GM18873 (cell line): ENCODE results near the gene CSTPP1.

Experiments
- ATAC-seq: cut with Tn5 transposase; IDR thresholded peaks from one replicate; pipeline ENCODE4 v1.9.1; 2021; ENCODE audit warnings: mild to moderate bottlenecking, moderate library complexity, moderate number of reproducible peaks; ENCODE audit not compliant: unreplicated experiment, low FRiP score

The CSTPP1 gene, protein sequence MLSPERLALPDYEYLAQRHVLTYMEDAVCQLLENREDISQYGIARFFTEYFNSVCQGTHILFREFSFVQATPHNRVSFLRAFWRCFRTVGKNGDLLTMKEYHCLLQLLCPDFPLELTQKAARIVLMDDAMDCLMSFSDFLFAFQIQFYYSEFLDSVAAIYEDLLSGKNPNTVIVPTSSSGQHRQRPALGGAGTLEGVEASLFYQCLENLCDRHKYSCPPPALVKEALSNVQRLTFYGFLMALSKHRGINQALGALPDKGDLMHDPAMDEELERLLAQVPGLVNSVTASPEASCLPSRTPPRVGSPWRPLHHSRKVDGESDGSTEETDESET

GRCh38 chr11:46936138-46937110 lies at the start of gene CSTPP1:
Gene CSTPP1, plus strand, starts transcription at chr11:46936761. Its CDS starts 45 bp downstream, at chr11:46936806.
- ATAC-seq, result peak; percentile 85

- ATAC-seq, result no peak
Measured at GRCh38 chr11:46888636-46889035, 47.9 kb upstream of the CSTPP1 start.

- ATAC-seq, result no peak
Measured at GRCh38 chr11:46889251-46889650, 47.3 kb upstream of the CSTPP1 start.

DNA sequence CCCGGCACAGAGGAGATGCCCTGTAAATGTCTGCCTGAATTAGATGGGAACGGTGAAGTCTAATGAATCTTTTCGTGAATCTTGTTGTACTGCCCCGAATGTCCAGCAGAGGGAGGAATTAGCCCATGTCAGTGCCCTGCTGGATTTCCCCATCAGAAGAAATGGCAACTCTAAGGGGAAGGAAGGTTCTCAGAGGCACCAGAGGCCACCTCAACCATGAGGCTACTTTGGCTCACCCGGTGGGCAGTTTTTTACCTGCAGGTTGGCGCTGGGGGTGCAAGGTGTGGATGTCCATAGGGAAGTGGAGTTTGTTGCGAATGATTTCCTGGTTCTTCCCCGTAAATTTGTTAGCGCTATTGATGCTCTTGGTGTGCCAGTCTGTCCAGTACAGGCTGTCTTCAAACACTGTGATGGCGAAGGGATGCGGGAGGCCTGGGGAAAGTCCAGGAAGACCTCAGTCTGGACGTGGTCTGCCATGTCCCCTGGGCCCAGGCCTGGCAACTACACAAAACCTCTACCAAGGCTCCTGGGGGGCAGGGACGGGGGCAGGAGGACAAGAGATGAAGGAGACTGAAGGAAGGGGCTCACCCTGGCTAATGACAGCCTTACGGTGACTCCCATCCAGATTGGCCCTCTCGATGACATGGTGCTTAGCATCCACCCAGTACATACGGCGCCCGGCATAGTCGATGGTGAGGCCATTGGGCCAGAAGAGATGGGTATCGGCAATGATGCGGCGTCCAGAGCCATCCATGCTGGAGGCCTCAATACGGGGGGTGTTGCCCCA lies 46.7 kb upstream of the CSTPP1 start:
- ATAC-seq, result no peak

GRCh38 chr11:46890665-46891064 lies 45.9 kb upstream of the CSTPP1 start:
- no peak for ATAC-seq

GRCh38 chr11:46892109-46892508 lies 44.5 kb upstream of the CSTPP1 start:
- no peak for ATAC-seq

GRCh38 chr11:46892838-46893237 lies 43.7 kb upstream of the CSTPP1 start:
- ATAC-seq, result no peak

DNA sequence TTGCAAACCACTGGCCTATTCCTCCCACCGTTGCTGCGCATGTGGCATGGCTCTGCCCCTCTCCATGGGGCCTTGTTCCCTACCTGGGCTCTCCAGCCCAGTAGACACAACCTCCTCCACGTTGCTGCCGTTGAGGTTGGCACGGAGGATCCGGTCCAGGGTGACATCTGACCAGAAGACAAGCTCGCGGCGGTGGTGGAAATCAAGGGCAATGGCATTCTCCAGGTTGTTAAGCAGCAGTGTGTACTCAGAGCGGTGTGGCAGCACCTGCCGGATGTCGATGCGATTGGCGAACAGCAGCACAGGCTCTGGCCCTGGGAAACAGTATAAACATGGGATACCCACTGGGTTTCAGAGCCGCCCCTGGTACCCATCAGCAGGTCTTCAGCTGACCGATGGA lies 42.1 kb upstream of the CSTPP1 start:
- no peak for ATAC-seq

- ATAC-seq, result no peak
Measured at GRCh38 chr11:46894961-46895360, 41.6 kb upstream of the CSTPP1 start.

GRCh38 chr11:46895821-46896220 lies 40.7 kb upstream of the CSTPP1 start:
- ATAC-seq, result no peak

DNA sequence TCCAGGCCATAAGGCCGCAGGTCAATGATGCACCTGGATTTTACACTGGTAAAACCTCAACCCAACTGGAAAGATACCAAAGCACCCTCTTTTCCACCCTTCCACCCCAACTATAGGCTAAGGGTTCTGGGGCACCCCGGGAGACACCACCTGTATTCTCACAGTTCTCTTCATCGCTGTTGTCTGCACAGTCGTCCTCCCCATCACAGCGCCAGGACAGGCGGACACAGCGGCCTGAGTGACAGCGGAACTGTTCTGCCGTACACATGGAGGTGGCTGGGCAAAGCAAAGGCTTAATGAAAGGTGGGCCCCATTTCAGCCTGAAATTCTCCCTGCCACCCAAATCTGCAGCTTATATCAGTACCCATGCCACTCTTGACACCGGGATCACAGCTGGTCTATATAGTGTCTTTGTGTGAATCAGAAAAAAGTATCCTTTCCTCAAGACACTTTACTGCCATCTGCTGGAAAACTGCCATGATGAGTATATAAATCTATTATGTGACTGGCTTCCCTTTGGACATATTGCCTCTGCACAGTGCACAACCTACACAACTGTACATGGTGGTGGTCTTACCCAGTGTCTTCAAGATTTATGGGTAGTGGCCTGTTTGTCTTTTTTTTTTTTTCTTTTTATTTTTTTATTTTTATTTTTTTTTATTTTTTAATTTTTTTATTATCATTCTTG lies 39.7 kb upstream of the CSTPP1 start:
- no peak for ATAC-seq

GRCh38 chr11:46898396-46899095 lies 38.0 kb upstream of the CSTPP1 start:
- ATAC-seq, result no peak

- ATAC-seq, result no peak
Measured at GRCh38 chr11:46899501-46900025, 37.0 kb upstream of the CSTPP1 start.

DNA sequence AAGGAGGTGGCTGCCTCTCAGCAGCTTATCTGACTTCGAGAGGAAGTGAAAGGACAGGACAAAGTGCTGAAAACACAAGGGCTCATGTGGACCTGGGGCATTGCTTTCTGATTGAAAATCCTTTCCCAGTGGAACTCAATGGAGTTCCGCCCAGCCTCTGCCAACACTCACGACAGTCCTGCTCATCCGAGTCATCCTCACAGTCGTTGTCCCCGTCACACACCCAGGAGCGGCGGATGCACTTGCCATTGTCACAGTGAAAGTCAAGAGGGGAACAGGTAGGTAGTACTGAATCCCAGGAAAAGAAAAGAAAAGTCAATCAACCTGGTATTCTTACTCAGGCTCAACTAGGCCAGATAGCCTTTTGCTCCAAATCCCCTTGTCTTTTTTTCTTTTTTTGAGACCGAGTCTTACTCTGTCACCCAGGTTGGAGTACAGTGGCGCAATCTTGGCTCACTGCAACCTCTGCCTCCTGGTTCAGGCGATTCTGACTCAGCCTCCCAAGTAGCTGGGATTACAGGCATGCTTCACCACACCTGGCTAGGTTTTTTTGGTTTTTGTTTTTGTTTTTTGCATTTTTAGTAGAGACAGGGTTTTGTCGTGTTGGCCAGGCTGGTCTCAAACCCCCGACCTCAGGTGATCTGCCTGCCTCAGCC lies 36.3 kb upstream of the CSTPP1 start:
- no peak for ATAC-seq

- no peak for ATAC-seq
Measured at GRCh38 chr11:46901156-46901555, 35.4 kb upstream of the CSTPP1 start.

DNA sequence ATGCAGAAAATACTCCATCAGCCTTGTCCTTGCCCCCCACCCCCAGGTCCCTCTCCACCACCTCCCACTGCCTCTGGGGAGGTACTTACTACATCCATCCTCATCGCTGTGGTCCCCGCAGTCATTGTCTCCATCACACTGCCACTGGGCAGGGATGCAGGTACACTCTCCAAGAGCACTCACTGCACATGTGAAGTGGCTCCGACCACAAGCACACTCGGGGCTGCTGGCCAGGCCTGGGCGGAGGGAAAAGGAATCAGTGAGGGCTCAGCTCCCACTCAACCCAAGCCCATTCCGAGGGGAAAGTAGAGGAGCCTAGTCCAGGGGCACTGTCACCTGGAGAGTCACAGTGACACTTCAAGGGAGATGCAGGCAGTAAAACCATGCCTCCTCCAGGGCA lies 33.9 kb upstream of the CSTPP1 start:
- no peak for ATAC-seq

- no peak for ATAC-seq
Measured at GRCh38 chr11:46903846-46904245, 32.7 kb upstream of the CSTPP1 start.

- ATAC-seq, result no peak
Measured at GRCh38 chr11:46905806-46906205, 30.8 kb upstream of the CSTPP1 start.

GRCh38 chr11:46906609-46907041 lies 29.9 kb upstream of the CSTPP1 start:
- ATAC-seq, result no peak
